HG02571 (cell line): Measurements from ENCODE around the gene MED16.
"Not testable (repeated sequence)": the region's sequence is repeated elsewhere in the genome, so short reads cannot be mapped to it uniquely, and the experiment has no call there.

ENCODE experiments used
- ATAC-seq: cut with Tn5 transposase; IDR thresholded peaks from one replicate; pipeline ENCODE4 v1.9.1; 2021; ENCODE audit warnings: mild to moderate bottlenecking, moderate library complexity; ENCODE audit not compliant: unreplicated experiment

Gene MED16

DNA sequence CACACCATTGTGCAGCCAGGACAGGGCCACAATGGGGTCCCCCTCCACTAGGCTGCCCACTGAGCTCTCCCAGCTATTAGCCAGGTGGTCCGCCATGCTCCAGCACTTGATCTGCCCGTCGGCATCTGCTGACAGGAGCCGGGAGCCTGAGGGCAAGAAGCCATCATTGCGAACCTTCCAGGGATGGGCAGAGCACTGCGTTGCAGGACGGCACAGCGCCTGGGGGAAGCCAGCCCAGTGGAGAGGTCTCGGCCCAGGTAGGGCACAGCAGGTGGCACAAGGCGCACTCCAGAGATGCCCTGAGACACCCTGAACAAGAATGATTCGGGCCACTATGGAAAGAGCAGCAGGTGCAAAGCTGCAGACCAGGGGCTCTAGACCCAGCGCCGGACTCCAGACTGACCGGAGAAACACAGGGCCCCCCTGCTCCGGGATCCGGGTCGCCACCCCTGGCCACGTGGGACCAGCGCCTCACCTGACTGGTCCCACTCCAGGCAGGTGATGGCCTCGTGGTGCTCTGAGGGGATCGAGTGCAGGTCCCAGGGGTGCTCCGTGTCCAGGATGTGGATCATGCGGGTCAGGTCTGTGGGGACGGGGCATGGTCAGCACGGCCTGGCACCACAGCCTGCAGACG is 3.2 kb downstream of the MED16 start:
- ATAC-seq = no peak

DNA sequence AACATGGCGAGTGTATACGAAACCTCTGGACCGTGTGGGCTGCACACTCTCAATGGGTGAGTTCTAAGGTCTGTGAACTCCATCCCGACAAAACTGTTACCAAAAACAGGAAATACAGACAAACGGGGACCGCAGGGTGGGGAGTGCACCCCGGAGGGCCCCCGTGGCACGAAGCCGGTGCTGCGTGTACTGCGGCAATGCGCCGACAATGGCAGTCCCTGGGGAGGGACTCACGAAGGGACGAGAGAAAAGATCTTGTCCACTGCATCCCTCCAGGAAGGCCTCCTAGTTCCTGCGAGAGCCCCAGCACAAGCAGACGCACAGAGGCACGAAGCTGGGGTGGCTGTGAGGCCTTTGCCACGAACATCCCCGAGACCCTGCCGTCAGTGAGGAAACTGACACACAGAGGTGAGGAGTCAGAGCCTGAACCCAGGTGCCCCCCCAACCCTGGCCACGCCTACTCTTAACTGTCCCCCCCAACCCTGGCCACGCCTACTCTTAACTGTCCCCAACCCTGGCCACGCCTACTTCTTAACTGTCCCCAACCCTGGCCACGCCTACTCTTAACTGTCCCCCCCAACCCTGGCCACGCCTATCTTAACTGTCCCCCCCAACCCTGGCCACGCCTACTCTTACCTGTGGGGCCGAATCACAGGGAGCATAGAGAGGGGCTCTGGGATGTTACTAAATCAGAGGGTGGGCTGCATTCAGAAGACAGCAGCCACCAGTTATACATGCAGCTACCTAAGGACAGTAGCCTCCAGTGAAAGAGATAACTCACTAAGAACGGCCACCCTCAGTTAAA is 4.2 kb downstream of the MED16 start:
- no peak for ATAC-seq

DNA sequence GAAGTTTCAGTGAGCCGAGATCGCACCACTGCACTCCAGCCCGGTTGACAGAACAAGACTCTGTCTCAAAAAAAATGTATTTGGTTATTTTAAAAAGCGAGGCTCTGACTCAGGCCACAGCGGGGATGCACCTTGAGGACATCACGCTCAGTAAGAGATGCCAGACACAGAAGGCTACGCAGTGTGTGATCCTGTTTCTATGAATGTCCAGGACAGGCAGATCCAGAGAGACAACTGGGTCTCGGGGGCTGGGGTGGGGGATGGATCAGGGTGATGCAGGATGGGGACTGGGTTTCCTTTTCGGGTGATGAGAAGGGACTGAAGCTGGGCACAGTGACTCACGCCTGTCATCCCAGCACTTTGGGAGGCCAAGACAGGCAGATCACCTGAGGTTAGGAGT is 5.4 kb downstream of the MED16 start:
- no peak for ATAC-seq

DNA sequence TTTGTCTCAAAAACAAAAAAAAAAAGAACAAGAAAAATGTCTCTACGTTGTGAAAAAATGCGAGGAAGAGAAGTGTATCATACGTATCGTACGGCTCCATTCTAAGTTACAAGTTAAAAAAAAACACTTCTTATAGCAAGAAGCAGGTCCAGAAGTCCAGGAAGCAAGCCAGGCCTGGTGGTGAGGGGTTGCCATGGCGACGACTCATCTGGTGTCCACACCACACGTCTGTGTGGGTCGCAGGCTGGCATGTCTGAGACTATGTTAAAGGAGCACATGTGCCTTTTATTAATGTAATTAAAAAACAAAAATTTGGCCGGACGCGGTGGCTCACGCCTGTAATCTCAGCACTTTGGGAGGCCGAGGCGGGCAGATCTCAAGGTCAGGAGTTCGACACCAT is 5.9 kb downstream of the MED16 start:
- no peak for ATAC-seq

DNA sequence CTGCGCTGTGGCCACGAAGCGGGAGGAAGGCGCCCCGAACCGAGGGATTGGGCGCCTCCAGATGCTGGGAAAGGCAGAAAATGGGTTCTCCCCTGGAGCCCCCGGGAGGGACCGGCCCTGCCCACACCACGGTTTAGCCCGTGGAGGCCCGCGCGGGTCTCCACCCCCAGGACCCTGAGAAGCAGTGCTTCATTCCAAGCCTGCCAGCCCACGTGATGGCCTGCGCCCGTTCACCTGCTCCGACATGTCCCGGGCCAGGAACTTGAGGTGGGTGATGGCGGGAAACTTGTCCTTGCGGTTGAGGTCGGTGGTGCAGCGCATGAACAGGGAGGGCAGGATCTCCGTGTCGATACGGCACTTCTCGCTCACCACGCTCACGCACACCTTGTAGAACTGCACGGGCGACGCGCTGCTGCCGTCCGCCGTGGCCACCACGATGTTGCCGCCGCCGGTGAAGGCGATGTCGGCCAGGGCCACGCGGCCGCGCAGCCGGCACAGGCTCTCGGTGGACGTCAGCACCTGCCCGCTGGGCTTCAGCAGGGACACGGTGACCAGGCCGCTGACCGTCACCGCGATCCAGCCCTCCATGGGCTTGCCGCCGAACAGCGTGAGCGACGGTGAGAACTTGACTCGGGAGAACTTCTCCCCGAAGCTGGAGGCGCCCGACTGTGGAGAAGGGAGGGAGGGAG is 7.3 kb downstream of the MED16 start:
- ATAC-seq = no peak

DNA sequence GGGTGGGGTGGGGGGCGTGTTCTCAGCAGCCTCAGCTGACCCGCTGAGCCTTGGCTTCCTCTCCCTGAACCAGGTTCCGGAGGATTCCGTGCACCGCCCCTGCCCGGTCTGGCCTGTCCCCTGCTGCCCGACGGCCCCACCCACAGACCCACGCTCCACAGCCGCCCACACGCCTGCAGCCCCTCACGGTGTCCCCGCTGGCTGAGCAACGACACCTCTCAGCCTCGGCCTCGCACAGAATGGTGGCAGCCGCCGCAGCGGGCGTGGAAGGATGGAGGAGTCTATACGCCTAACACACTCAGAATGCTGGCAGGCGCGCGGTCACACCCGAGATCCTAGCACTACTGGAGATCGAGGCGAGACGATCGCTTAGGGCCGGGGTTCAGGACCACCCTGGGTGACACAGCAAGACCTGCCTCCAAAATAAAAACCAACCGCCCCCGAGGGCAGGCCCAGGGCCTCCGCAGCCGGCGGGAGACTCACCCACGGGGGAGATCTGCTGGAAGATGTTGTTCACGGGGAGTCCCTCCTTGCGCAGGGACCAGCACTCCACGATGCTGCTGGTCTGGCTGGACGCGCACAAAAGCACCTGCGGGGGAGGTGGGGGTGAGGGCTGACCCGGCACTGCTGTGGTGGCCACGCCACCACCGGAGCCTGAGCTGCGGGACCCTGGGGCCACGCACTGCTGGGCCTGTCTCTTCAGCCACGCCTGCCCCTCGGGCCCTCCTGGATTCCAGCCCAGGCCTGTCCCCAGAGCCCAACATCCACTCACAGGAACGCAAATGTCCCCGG is 8.4 kb downstream of the MED16 start:
- ATAC-seq = no peak

DNA sequence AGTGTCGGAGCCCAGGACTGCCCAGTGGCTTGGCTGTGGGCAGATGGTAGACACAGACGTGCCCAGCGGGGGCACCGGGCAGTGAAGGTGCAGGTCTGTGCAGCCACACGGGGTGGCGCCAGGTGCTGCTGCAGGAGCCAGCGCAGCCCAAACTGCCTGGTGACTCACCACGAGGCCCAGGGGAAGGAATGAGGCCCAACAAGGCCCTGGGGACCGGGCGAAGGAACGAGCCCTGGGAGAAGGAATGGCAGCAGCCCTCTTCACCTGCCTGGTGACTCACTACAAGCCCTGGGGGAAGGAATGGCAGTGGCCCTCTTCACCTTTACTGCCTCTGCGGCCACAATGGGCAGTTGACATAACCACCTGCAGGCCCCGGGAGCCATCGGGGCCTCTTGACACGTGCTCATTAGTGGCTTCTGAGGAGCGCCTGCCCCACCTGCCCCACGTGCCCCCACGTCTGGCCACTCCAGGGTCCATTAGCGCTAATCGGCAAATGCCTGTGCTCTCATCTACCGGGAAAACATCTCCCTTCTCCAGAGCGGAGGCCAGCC is 9.3 kb downstream of the MED16 start:
- no peak for ATAC-seq

DNA sequence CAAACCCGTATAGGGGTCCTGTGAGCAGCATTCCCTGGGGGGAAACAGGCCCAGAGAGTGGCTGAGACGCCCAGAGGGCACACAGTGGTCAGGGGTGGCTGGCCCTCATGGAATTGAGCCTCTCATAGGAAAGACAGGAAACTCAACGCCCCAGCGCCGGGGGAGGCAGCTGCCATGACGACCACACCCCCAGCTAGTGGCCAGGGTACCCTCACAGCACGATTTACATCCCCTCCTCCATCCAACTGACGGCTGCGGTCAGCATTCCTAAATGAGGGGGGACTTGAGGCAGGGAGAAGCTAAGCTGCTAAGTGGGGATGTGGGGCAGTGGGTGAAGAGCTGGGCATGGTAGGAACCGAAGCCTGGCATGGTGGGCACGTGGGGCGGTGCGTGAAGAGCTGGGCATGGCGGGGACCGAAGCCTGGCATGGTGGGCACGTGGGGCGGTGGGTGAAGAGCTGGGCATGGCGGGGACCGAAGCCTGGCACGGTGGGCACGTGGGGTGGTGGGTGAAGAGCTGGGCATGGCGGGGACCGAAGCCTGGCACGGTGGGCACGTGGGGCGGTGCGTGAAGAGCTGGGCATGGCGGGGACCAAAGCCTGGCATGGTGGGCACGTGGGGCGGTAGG is 10.0 kb downstream of the MED16 start:
- ATAC-seq = no peak

DNA sequence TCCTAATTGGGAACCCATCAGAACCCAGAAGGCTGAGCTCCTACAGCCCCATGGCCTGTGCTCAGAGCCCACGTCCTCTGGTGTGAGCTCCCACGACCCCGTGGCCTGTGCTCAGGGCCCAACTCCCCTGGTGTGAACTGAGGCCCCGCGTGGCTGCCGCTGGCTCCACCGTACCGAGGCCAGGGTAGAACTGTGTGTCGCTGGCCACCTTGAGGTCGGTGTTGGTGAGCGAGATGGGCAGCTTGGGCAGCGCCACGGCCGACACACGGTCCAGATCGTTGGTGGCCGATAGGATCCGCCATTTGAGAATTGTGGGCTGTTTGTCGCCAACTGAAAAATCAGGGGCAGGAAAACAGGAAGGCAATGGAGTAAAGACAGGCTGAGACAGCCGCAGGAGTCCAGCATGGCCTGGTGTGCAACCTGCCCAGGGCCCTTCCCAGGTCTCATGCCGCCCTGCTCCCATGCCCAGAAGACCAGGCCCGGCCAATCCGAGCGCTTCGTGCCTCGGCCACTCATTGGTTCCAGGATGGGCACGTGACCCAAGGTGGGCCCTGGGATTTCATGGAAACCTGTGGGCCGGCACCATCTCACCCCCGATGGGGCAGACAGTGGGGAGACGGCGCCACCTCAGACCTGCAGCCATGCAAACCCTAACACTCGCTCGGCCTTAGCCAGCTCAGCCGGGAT is 11.5 kb downstream of the MED16 start:
- ATAC-seq = no peak

DNA sequence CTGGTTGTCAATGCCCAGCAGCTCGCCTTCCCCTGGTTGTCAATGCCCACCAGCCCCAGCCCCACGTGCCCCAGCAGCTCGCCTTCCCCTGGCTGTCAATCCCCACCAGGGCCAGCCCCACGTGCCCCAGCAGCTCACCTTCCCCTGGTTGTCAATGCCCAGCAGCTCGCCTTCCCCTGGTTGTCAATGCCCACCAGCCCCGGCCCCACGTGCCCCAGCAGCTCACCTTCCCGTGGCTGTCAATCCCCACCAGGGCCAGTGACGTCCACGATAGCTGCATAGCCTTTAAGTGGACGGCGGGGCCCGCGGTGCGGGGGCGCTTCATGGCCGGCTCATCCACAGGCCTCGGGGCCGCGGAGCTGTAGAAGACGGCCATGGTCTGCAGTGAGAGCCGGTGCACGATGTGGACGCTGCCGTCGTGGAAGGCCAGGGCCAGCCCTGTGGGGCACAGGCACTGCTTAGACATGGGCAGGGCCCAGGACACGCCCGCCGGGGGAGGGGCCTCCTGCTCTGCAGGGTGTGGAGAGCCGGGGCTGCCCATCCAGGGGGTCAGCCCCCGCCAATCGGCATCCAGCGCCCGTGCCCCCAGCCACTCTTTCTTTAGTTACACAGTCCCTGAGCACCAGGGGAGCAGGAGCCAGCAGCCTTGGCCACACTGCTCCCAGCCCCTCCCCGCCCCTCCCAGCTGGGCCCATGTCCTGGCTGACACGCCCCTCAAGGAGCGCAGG is 13.1 kb downstream of the MED16 start:
- no peak for ATAC-seq

DNA sequence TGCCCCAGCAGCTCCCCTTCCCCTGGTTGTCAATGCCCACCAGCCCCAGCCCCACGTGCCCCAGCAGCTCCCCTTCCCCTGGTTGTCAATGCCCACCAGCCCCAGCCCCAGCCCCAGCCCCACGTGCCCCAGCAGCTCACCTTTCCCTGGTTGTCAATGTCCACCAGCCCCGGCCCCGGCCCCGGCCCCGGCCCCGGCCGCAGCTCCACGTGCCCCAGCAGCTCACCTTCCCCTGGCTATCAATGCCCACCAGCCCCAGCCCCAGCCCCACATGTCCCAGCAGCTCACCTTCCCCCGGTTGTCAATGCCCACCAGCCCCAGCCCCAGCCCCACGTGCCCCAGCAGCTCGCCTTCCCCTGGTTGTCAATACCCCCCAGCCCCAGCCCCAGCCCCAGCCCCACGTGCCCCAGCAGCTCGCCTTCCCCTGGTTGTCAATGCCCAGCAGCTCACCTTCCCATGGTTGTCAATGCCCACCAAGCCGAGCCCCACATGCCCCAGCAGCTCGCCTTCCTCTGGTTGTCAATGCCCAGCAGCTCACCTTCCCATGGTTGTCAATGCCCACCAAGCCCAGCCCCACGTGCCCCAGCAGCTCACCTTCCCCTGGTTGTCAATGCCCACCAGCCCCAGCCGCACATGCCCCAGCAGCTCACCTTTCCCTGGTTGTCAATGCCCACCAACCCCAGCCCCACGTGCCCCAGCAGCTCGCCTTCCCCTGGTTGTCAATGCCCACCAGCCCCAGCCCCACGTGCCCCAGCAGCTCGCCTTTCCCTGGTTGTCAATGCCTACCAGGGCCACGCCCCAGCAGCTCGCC is 14.0 kb downstream of the MED16 start:
- not testable (repeated sequence) for ATAC-seq

DNA sequence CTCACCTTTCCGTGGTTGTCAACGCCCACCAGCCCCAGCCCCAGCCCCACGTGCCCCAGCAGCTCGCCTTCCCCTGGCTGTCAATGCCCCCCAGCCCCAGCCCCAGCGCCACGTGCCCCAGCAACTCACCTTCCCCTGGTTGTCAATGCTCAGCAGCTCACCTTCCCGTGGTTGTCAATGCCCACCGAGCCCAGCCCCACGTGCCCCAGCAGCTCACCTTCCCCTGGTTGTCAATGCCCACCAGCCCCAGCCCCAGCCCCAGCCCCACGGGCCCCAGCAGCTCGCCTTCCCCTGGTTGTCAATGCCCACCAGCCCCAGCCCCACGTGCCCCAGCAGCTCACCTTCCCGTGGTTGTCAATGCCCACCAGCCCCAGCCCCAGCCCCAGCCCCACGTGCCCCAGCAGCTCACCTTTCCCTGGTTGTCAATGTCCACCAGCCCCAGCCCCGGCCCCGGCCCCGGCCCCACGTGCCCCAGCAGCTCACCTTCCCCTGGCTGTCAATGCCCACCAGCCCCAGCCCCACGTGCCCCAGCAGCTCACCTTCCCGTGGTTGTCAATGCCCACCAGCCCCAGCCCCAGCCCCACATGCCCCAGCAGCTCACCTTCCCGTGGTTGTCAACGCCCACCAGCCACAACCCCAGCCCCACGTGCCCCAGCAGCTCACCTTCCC is 14.9 kb downstream of the MED16 start:
- ATAC-seq = not testable (repeated sequence)

DNA sequence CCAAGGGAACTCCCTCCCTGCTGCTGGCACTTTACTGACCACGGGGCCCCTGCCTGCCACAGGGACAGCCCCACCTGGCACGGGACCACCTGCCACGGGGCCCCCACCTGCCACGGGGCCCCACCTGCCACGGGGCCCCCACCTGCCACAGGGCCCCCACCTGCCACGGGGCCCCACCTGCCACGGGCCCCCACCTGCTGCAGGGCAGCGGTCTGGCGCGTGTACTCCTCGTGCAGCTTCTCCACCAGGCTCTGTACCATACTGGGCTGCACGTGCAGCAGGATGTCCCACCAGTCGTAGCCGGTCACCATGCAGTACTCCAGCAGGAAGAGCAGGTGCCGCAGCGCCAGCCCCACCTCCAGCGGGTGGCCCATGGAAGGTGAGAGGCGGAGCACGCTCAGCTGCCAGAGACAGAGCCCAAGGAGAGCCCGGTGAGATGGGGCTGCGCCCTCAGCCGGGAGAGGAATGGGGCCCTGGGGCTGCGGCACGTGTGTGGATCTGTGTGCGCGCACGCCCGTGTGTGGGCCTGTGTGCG is 16.1 kb downstream of the MED16 start:
- no peak for ATAC-seq

DNA sequence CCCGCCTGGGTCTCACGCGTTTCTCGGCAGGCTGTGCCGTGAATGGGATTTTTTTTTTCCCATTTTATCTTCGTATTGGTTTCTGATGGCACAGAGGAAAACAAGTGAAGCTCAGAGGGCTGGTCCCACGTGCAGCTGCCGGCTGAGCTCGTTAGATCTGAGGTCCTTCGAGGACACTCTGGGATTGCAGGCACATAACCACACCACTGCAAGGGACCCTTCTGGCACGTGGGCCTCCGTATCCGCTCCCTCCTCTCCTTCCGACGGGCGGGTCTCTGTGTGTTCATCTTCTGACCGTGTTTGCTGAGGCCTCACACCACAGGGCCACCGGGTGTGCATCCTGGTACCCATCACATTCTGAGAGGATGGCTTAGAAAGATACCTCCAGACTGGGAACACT is 16.9 kb downstream of the MED16 start:
- ATAC-seq = no peak

DNA sequence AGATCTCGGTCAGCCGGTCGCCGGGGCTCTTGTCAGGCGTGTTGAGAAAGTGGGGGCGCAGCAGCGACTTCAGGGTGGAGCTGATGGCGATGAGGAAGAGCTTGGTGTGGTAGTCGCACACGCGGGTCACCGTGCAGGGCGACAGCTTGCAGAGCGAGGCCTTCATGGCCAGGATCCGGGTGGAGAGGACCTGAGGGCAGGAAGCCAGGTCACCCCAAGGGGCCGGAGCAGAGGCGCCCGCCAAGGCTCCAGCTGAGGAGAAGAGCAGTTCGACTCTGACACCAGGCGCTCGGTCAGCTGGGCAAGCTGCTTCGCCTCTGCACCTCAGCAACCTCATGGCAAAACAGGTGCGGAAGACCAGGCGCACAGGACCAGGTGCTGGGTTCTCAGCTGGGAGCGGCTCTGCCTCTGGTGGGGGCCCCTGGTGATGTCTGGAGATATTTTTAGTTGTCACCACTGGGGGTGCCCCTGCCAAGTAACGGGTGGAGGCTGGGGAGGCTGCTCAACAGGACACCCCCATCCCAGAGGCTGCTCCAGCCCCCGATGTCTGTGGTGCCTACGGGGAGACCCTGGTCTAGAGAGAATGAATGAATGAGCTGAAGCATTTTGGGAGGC is 17.6 kb downstream of the MED16 start:
- no peak for ATAC-seq

DNA sequence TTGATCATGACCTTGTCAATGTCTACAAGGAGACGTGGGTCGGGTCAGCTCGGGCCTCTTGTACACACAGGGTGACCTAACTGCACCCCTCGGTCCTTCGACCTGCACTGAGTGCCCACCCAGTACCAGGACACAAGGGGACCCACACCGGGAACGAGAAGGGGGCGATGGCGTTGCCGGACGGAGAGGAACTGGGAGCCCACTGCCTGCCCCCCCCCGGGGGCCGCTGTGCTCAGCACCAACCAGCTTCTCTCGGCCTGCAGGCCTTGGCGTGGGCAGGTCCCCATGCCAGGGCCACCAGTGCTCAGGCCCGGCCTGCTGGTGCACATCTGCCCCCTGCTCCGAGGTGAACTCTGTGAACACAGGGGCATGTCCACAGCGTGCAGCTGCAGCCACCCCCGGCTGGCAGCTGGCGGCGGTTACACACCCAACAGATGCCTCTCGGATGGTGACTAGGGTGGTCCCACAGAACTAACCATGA is 19.4 kb downstream of the MED16 start:
- ATAC-seq = no peak

DNA sequence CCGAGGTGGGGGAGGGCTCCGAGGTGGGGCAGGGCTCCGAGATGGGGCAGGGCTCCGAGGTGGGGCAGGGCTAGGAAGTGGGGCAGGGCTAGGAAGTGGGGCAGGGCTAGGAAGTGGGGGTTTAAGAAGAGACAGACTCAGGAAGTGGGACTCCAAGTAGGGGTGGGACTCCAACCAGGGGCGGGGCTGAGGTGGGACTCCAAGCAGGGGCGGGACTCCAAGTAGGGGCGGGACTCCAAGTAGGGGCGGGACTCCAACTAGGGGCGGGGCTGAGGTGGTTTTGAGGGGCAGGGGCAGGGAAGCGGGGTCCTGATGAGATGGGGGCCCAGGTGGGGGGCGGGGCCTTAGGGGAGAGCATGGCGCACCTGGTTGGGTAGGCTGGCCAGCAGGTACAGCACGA is 19.9 kb downstream of the MED16 start:
- ATAC-seq = no peak
